ENCODE measurements around the gene TBC1D9B.
"Not testable (repeated sequence)": the region's sequence is repeated elsewhere in the genome, so short reads cannot be mapped to it uniquely, and the experiment has no call there.

The TBC1D9B gene

GRCh38 chr5:179883163-179883562, 24.5 kb downstream of the TBC1D9B start:
- no peak for DNase-seq

GRCh38 chr5:179882338-179882737, 25.4 kb downstream of the TBC1D9B start:
- no peak for DNase-seq

GRCh38 chr5:179880848-179881590, 26.7 kb downstream of the TBC1D9B start:
- no peak for DNase-seq

DNA sequence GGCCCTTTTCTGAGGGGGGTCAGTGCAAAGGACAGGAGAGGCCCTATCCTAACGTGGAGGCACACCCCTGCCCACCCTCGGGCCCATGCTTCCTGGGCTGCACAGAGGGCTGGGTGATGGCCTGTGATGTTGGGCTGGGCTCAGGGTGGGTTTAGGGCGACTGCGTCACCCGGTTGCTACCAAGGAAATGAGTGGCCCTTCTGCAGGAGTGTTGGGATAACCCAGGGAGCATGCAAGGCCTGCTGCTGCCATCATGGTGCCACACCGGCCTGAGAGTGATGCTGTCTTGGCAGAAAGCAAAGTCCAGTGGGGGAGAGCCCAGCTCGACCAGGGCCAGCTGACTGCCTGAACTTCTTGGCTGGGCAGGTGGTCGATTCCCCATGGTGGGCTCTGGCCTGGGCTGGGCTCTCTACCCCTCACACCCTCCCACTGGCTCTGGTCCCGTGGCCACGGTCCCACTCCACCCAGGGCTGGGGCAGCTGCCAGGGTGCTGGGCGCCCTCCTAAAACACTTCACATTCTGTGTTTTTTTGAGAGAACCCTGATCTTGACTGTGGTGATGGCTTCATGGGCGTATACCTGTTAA, 27.5 kb downstream of the TBC1D9B start:
- DNase-seq = no peak

DNA sequence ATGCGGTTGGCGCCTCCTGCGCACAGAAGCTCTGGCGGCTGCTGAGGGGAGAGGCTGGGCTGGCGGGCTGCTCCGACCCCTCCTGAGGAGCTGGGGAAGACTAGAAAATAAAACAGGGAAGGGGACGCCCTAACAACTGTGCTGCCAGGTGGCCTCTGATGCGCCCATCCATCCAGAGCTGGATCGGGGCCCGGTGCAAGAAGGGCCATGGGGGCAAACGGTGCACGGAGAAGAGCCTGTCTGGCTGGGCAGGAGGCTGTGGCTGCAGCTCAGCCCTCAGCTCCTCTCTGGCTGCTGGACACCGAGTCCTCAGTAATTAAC, 28.0 kb downstream of the TBC1D9B start:
- no peak for DNase-seq

DNA sequence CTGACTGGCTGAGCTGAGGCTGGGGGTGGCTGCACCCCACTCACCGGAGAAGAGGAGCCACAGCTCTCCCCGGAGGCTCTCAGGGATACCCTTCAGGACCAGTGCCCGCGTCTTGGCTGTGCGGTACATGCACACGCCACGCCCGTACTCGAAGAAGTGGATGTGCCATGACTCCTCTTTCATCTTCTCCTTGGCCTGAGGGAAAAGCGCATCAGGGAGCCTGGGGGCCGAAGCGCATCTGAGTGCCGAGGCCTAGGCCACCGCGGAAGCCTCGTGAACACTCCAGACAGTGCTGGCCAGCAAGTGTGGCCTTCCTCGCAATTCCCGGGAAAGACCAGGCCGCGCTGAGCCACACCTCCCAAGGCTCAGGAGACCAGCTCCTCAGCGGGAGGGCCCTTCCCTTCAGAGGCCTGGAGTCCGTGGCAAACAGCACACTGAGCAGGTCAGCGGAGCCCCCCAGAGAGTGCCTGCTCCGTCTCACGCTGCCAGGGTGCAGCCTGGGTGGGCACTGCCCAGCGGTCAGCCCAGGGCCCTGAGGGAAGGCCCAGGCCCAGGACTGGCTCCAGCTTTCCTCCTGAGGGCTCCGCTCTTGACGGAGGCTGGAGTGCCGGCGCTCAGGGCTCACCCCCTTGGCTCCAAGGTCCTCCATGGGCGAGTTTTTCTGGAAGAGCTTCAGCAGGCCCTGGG, 28.6 kb downstream of the TBC1D9B start:
- DNase-seq = no peak

DNA sequence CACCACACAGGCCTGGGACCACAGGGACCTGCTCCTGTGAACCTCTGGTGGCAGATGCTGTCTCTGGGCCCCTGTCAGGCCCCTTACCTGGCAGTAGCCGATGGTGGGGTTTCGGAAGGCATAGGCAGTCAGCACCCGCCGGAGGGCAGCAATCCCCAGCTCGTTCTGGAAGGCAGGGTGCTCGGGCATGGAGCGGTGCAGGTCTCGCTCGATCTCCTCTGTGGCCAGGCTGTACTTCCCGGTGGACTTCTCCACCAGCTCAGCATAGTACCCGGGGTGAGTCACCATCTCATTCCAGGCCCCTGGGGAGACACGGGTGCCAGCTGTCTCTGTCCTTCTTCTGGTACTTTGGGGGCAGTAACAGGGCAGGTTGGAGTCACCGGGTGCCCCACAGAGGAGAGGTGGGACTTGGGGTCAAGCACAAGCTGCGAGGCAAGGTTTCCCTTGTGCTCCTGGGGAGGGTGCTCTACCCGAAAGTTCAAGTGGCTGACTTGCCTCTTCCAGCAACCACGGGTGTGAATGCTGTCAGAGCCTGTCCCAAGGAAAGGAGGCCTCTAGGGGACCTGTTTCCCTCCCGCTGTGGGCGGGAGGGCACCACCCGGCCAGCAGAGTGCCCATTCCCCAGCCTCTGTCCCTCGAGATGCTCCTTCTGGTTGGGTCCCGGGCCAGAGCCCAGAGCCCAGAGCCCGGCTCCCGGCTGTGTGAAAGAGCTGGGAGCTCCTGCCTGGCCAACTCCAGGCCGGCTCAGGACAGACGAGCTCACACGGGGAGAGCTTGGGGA, 29.3 kb downstream of the TBC1D9B start:
- DNase-seq = no peak

DNA sequence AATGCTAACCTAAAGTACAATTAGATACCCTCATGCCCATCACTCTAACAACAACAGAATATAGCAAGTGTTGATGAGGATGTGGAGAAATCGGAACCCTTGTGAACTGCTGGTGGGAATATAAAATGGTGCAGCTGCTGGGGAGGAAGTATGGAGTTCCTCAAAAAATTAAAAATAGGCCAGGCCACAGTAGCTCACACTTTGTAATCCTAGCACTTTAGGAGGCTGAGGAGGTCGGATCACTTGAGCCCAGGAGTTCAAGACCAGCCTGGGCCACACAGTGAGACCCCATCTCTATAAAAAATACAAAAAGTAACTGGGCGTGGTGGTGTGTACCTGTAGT, 31.1 kb downstream of the TBC1D9B start:
- DNase-seq = no peak

- DNase-seq = no peak
Observed at GRCh38 chr5:179875741-179876609, 31.7 kb downstream of the TBC1D9B start.

DNA sequence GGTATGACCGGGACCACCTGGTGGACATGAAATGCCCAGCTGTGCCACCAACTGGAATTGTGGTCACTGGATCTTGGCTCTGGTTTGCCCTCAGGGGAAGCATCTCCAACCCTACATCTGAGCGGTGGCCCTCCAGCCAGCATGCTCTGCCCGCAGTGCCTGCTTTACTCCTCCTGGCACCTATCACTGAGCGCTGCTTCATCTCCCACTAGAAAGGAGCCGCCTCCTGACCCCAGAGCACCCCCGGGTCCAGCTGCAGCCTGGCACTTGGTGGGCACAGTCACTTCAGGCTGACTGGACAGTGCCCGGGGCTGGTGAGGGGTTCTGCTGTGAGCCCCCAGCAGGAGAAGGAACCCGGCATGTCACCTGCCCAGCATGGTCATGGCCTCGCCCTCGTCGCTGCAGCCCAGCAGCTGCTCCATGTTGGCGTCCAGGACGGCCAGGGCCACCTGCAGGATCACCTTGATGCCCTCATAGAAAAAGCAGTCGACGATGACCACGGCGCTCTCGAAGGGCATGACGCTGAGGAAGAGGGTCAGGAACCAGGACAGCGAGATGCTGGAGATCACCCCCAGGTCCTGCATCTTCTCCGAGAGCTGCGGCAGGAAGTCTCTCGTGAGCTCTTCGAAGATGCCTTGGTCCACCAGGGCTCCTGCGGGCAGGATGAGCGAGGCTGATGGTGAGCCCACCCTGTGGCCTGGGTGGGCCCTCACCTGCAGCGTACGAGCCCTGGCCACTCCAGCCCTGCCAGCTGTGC, 33.0 kb downstream of the TBC1D9B start:
- DNase-seq = no peak

- no peak for DNase-seq
Observed at GRCh38 chr5:179874136-179874535, 33.6 kb downstream of the TBC1D9B start.

- no peak for DNase-seq
Observed at GRCh38 chr5:179873588-179874110, 34.0 kb downstream of the TBC1D9B start.

- DNase-seq = no peak
Observed at GRCh38 chr5:179872828-179873575, 34.7 kb downstream of the TBC1D9B start.

DNA sequence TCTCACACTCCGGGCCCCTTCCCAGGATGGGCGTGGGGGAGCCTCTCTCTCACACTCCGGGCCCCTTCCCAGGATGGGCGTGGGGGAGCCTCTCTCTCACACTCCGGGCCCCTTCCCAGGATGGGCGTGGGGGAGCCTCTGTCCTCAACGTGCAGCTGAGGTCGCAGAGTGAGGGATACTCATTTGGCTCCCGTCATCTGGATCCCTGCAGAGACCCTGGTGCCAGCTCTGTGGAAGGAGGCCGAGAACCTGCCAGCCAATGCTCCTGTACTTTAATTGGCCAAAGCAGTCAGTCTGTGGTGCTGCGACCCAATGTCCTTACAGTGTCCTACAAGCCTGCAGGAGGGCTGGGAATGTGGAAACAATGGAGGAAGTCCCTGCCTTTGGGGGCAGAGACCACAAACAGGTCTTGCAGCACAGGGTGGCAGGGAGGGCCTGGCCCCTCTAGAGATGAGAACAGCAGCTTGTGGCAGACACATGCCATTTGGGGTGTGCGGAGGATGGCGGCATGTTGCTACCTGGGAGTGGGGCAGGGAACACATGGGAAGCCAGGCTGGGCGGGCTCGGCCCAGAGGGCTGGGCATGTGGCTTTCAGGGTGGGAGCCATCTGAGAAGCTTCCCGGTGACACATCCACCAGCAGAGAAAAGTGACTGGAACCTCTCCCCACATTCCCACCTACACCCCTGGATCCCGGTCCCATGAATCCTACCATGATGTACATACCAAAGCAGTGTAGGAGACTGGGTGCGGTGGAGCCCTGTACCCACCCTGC, 35.5 kb downstream of the TBC1D9B start:
- DNase-seq = no peak

GRCh38 chr5:179871533-179871932, 36.2 kb downstream of the TBC1D9B start:
- DNase-seq = not testable (repeated sequence)

GRCh38 chr5:179870952-179871351, 36.7 kb downstream of the TBC1D9B start:
- no peak for DNase-seq

GRCh38 chr5:179870403-179870903, 37.2 kb downstream of the TBC1D9B start:
- DNase-seq = no peak

GRCh38 chr5:179869641-179870402, 37.9 kb downstream of the TBC1D9B start:
- no peak for DNase-seq

GRCh38 chr5:179869101-179869500, 38.6 kb downstream of the TBC1D9B start:
- DNase-seq = no peak

All from activated naive CD4-positive, alpha-beta T cell (primary cell).